Endothelial cell of umbilical vein (primary cell): ENCODE data around the gene DPF1. TPM values are rescaled to one million over a fixed set of nuclear protein-coding genes. Genes with fewer than 3 reads are reported as not detected.

Source experiments
- BruUV-seq: library from RNA; stranded (reverse); fragments of 400-500 nt; replicated peaks from 2 replicates; lab custom pipeline; 2021; lab: Mats Ljungman, UMichigan
- CTCF ChIA-PET: fragments of 300-600, 350-600 bp; sonication (Branson Sonifier 250); formaldehyde crosslinking; loops from one replicate; lab custom pipeline; 2021; ENCODE audit warnings: antibody characterized with exemption, inconsistent platforms; lab: Charles Lee
- POLR2A ChIA-PET: fragments of 300-600, 350-600 bp; sonication (Branson Sonifier 250); formaldehyde crosslinking; loops from one replicate; lab custom pipeline; 2021; ENCODE audit warnings: antibody characterized with exemption, inconsistent platforms; lab: Charles Lee
- DNase-seq: peaks from one replicate; pipeline ENCODE4 v3.0.0-alpha.2; 2011; ENCODE audit warnings: low read depth, low spot score
- FAIRE-seq: peaks from 2 replicates; lab custom pipeline; 2011; peaks lifted over from hg19 to GRCh38; lab: Jason Lieb, UNC
- H2AFZ ChIP-seq: 2 replicates; pipeline ENCODE4 v1.6.0; 2012; ENCODE audit warnings: low read depth, low read length, control low read depth, inconsistent platforms
- H3K27ac ChIP-seq: 2 replicates; pipeline ENCODE4 v1.5.1; 2011; ENCODE audit warnings: low read depth, mild to moderate bottlenecking, control low read depth, low read length, moderate library complexity; ENCODE audit not compliant: insufficient read depth
- H3K27me3 ChIP-seq, 2 experiments: 2 replicates each; pipeline versions ENCODE4 v1.6.0 to v1.6.1; 2011; ENCODE audit warnings: low read length in 2 of 2, mixed read lengths in 1 of 2; ENCODE audit not compliant: control insufficient read depth in 2 of 2, insufficient read depth in 2 of 2
- H3K36me3 ChIP-seq, 2 experiments: 2 replicates in 1 of 2; 3 replicates in 1 of 2; pipeline ENCODE4 v1.5.1; 2011; ENCODE audit warnings: low read length in 2 of 2, mild to moderate bottlenecking in 1 of 2, moderate library complexity in 1 of 2; ENCODE audit not compliant: control insufficient read depth in 2 of 2, insufficient read depth in 2 of 2; ENCODE audit errors: extremely low read depth in 1 of 2
- H3K4me1 ChIP-seq: 3 replicates; pipeline ENCODE4 v1.5.1; 2011; ENCODE audit warnings: mild to moderate bottlenecking, low read length; ENCODE audit not compliant: control insufficient read depth, insufficient read depth; ENCODE audit errors: extremely low read depth
- H3K4me2 ChIP-seq: 2 replicates; pipeline ENCODE4 v1.6.1; 2011; ENCODE audit warnings: low read length, control low read depth, mixed read lengths; ENCODE audit not compliant: insufficient read depth
- H3K4me3 ChIP-seq, 3 experiments: fragments of 200-600 bp in 1 of 3; sonication (generic), shearing (Covaris generic) in 1 of 3; replicated peaks in 1 of 3; 2 replicates each; pipeline ENCODE4 v1.5.1; 2011 to 2016; ENCODE audit warnings: control low read depth in 3 of 3, low read length in 3 of 3, mild to moderate bottlenecking in 2 of 3, inconsistent platforms in 1 of 3, low read depth in 1 of 3, moderate library complexity in 1 of 3; ENCODE audit not compliant: insufficient read depth in 1 of 3
- H3K79me2 ChIP-seq: 2 replicates; pipeline ENCODE4 v1.6.0; 2012; ENCODE audit warnings: low read length, inconsistent platforms; ENCODE audit not compliant: control insufficient read depth, insufficient read depth
- H3K9ac ChIP-seq: replicated peaks from 2 replicates; pipeline ENCODE3; 2011; ENCODE audit warnings: low read length, control low read depth; ENCODE audit not compliant: insufficient read depth; ENCODE audit errors: extremely low read depth
- H3K9me1 ChIP-seq: replicated peaks from 3 replicates; pipeline ENCODE4 v1.6.0; 2011; ENCODE audit warnings: mild to moderate bottlenecking, low read length; ENCODE audit not compliant: control insufficient read depth, insufficient read depth; ENCODE audit errors: extremely low read depth
- H3K9me3 ChIP-seq: replicated peaks from 2 replicates; pipeline ENCODE4 v1.5.1; 2012; ENCODE audit warnings: low read length, inconsistent platforms; ENCODE audit not compliant: control insufficient read depth, insufficient read depth
- H4K20me1 ChIP-seq: replicated peaks from 2 replicates; pipeline ENCODE3; 2011; ENCODE audit warnings: mild to moderate bottlenecking, low read length; ENCODE audit not compliant: control insufficient read depth, insufficient read depth; ENCODE audit errors: extremely low read depth
- EZH2 ChIP-seq: IDR thresholded peaks from 2 replicates; pipeline ENCODE4 v1.6.1; 2012; ENCODE audit warnings: borderline replicate concordance, low read depth, mild to moderate bottlenecking, moderate library complexity, low read length, inconsistent platforms; ENCODE audit not compliant: severe bottlenecking
- FOS ChIP-seq: IDR thresholded peaks from 2 replicates; pipeline ENCODE4 v1.6.1; 2011; ENCODE audit warnings: mild to moderate bottlenecking, low read length, moderate library complexity, borderline replicate concordance; ENCODE audit not compliant: insufficient read depth
- JUN ChIP-seq: IDR thresholded peaks from 2 replicates; pipeline ENCODE4 v1.6.1; 2011; ENCODE audit warnings: borderline replicate concordance, low read depth; ENCODE audit not compliant: insufficient read length, insufficient read depth
- MAX ChIP-seq: IDR thresholded peaks from 2 replicates; pipeline ENCODE4 v1.6.1; 2011; ENCODE audit not compliant: insufficient read depth, insufficient read length
- MYC ChIP-seq: IDR thresholded peaks from one replicate; pipeline ENCODE4 v1.6.1; 2011; ENCODE audit warnings: mild to moderate bottlenecking, low read depth, low read length
- POLR2A ChIP-seq: IDR thresholded peaks from 2 replicates; pipeline ENCODE4 v1.6.1; 2012; ENCODE audit warnings: low read depth, mild to moderate bottlenecking, control low read depth, low read length
- POLR2AphosphoS5 ChIP-seq: IDR thresholded peaks from 2 replicates; pipeline ENCODE4 v1.6.1; 2012; ENCODE audit warnings: low read depth, mild to moderate bottlenecking, control low read depth, low read length, moderate library complexity; ENCODE audit not compliant: insufficient read depth
- dilution Hi-C: fragments of 300-500 bp; cut with MboI; formaldehyde crosslinking; loops from one replicate; pipeline ENCODE4 v1.15.0; 2019; ENCODE audit warnings: low sequenced_read_pairs; ENCODE audit not compliant: extremely low pct_ligation_motif_present
- intact Hi-C: fragments of 100-400 bp; cut with micrococcal nuclease; formaldehyde crosslinking; loops from one replicate; pipeline ENCODE4 v1.10.0; 2022
- polyA plus RNA-seq, 4 experiments: library from polyadenylated mRNA; depleted of rRNA in 3 of 4; stranded (reverse) in 3 of 4; unstranded in 1 of 4; fragments of >200 nt; gene quantifications; 2 replicates each; pipeline versions ENCODE4 v1.2.1 to v1.2.3, GENCODE V29; 2011 to 2012; ENCODE audit warnings: missing spikeins in 1 of 4
- total RNA-seq: library from RNA; stranded (reverse); gene quantifications from 2 replicates; pipeline ENCODE4 v1.2.3, GENCODE V29; 2021

DPF1 gene
- total and polyA plus RNA-seq, 2 donors (not counting 3 experiments of a cell fraction or from before 2014, with no cell fraction given), result 2.0 to 3.9 TPM

- dilution Hi-C loops, result no loop called here
- TF ChIP-seq EZH2 (no peak), MYC (no peak), JUN (no peak), POLR2AphosphoS5 (no peak), MAX (no peak)
- peaks cover 0 to 4% of the 10 kb centered on the region in 2 experiments for H3K36me3 ChIP-seq
- ChIA-PET CTCF (interaction anchor here (1.3 kb wide), 1 partner anchor 269 kb away, joined by 3 read pairs; no protein-coding TSS in a partner anchor), POLR2A (no interaction called here)
- no TSS peak for BruUV-seq
- no peaks in the 10 kb centered on the region for H3K9me3 ChIP-seq
- FAIRE-seq (no peak), DNase-seq (no peak)
- no peak overlapping the region for H2AFZ ChIP-seq
- H3K4me2 ChIP-seq, result no peak overlapping the region
- H3K4me1 ChIP-seq, result no peaks in the 10 kb centered on the region
- H3K79me2 ChIP-seq, result no peaks in the 10 kb centered on the region
- H3K4me3 ChIP-seq, result no peak overlapping the region
- no peak overlapping the region for H3K9ac ChIP-seq
- no peaks in the 10 kb centered on the region for H3K9me1 ChIP-seq
- no peak overlapping the region for H3K27ac ChIP-seq
- no peaks in the 10 kb centered on the region for H3K27me3 ChIP-seq
- H4K20me1 ChIP-seq, result no peaks in the 10 kb centered on the region
- intact Hi-C loops, result no loop called here
Measured at GRCh38 chr19:38170334-38170733, 53.7 kb downstream of the DPF1 start.

- peaks cover 0 to 14% of the 10 kb centered on the region in 2 experiments for H3K36me3 ChIP-seq
- H3K9me3 ChIP-seq, result no peaks in the 10 kb centered on the region
- TF ChIP-seq POLR2A, result no peak
- no peak for TF ChIP-seq FOS
- no peak for TF ChIP-seq MAX
- TF ChIP-seq JUN, result no peak
- TF ChIP-seq POLR2AphosphoS5, result no peak
- DNase-seq (no peak), FAIRE-seq (no peak)
- no TSS peak for BruUV-seq
- no peaks in the 10 kb centered on the region for H3K27me3 ChIP-seq
- no peak overlapping the region for H3K4me3 ChIP-seq
- ChIA-PET POLR2A (no interaction called here), CTCF (interaction anchor here (0.7 kb wide), 1 partner anchor 266 kb away, joined by 3 read pairs; no protein-coding TSS in a partner anchor)
- no peak overlapping the region for H3K4me2 ChIP-seq
- H3K9ac ChIP-seq, result no peak overlapping the region
- dilution Hi-C loops (no loop called here), intact Hi-C loops (loop anchor here (2.0 kb wide), 1 partner anchor 74 kb away; no protein-coding TSS in a partner anchor)
- H4K20me1 ChIP-seq, result no peaks in the 10 kb centered on the region
- H3K79me2 ChIP-seq, result no peaks in the 10 kb centered on the region
- no peaks in the 10 kb centered on the region for H3K4me1 ChIP-seq
- H3K27ac ChIP-seq, result no peak overlapping the region
- H2AFZ ChIP-seq, result no peak overlapping the region
- no peaks in the 10 kb centered on the region for H3K9me1 ChIP-seq
Measured at GRCh38 chr19:38168637-38169036, 55.4 kb downstream of the DPF1 start.
